H9 (cell line): ENCODE results near the gene SLC30A1. TPM values are rescaled to one million over a fixed set of nuclear protein-coding genes. Genes with fewer than 3 reads are reported as not detected.

ENCODE experiments used
- DNase-seq: peaks from one replicate; pipeline ENCODE4 v3.0.0-alpha.2; 2017
- H2AFZ ChIP-seq: one replicate; pipeline ENCODE4 v1.6.1; 2013; ENCODE audit warnings: mild to moderate bottlenecking, low read length, control low read depth, moderate library complexity
- H2AK5ac ChIP-seq: 2 replicates; pipeline ENCODE4 v1.6.1; 2013; ENCODE audit warnings: low read length, control low read depth, mixed read lengths; ENCODE audit not compliant: insufficient read length
- H2BK120ac ChIP-seq: one replicate; pipeline ENCODE4 v1.6.1; 2013; ENCODE audit warnings: low read depth, mild to moderate bottlenecking, low read length, control low read depth, inconsistent platforms; ENCODE audit not compliant: poor library complexity, severe bottlenecking
- H2BK12ac ChIP-seq: 2 replicates; pipeline ENCODE4 v1.6.1; 2013; ENCODE audit warnings: low read length, control low read depth, mixed read lengths, low read depth; ENCODE audit not compliant: insufficient read length
- H2BK15ac ChIP-seq: 2 replicates; pipeline ENCODE4 v1.6.1; 2013; ENCODE audit warnings: low read depth, low read length, control low read depth
- H2BK20ac ChIP-seq: one replicate; pipeline ENCODE4 v1.6.1; 2013; ENCODE audit warnings: low read depth, mild to moderate bottlenecking, low read length, control low read depth, inconsistent platforms; ENCODE audit not compliant: poor library complexity, severe bottlenecking
- H2BK5ac ChIP-seq: 2 replicates; pipeline ENCODE4 v1.6.1; 2013; ENCODE audit warnings: low read length, control low read depth, mixed read lengths; ENCODE audit not compliant: insufficient read length
- H3K14ac ChIP-seq: 2 replicates; pipeline ENCODE4 v1.6.1; 2013; ENCODE audit warnings: low read length, control low read depth; ENCODE audit not compliant: insufficient read depth
- H3K18ac ChIP-seq: 2 replicates; pipeline ENCODE4 v1.6.1; 2013; ENCODE audit warnings: low read depth, mild to moderate bottlenecking, mixed read lengths, low read length, control low read depth; ENCODE audit not compliant: insufficient read length
- H3K23ac ChIP-seq: 2 replicates; pipeline ENCODE4 v1.6.1; 2013; ENCODE audit warnings: low read length, control low read depth, mixed read lengths, low read depth; ENCODE audit not compliant: insufficient read length
- H3K23me2 ChIP-seq: 2 replicates; pipeline ENCODE4 v1.6.1; 2013; ENCODE audit warnings: low read depth, mild to moderate bottlenecking, mixed read lengths, low read length, control low read depth; ENCODE audit not compliant: insufficient read length, poor library complexity, severe bottlenecking
- H3K27ac ChIP-seq: 2 replicates; pipeline ENCODE4 v1.5.1; 2013; ENCODE audit warnings: low read length, control low read depth, mixed read lengths, low read depth; ENCODE audit not compliant: insufficient read length
- H3K27me3 ChIP-seq: 2 replicates; pipeline ENCODE4 v1.6.1; 2013; ENCODE audit warnings: low read length, control low read depth, inconsistent platforms; ENCODE audit not compliant: insufficient read depth
- H3K4ac ChIP-seq: 2 replicates; pipeline ENCODE4 v1.6.1; 2013; ENCODE audit warnings: low read depth, mild to moderate bottlenecking, control low read depth, inconsistent platforms, low read length, moderate library complexity
- H3K4me1 ChIP-seq: 2 replicates; pipeline ENCODE4 v1.6.1; 2013; ENCODE audit warnings: low read length, control low read depth, inconsistent platforms; ENCODE audit not compliant: insufficient read depth
- H3K4me2 ChIP-seq: 2 replicates; pipeline ENCODE4 v1.6.1; 2013; ENCODE audit warnings: low read length, control low read depth, mixed read lengths; ENCODE audit not compliant: insufficient read length, insufficient read depth
- H3K56ac ChIP-seq: 2 replicates; pipeline ENCODE4 v1.6.1; 2013; ENCODE audit warnings: low read depth, mild to moderate bottlenecking, mixed read lengths, low read length, control low read depth; ENCODE audit not compliant: insufficient read length
- H3K79me1 ChIP-seq: 2 replicates; pipeline ENCODE4 v1.6.1; 2013; ENCODE audit warnings: low read depth, mild to moderate bottlenecking, moderate library complexity, low read length, control low read depth, inconsistent platforms; ENCODE audit not compliant: insufficient read depth, poor library complexity, severe bottlenecking
- H3K79me2 ChIP-seq: 2 replicates; pipeline ENCODE4 v1.6.1; 2013; ENCODE audit warnings: low read length, control low read depth, inconsistent platforms; ENCODE audit not compliant: insufficient read depth
- H3K9ac ChIP-seq: 2 replicates; pipeline ENCODE4 v1.6.1; 2013; ENCODE audit warnings: low read length, control low read depth, mixed read lengths; ENCODE audit not compliant: insufficient read length; ENCODE audit errors: extremely low read depth
- H3K9me3 ChIP-seq: one replicate; pipeline ENCODE4 v1.6.1; 2013; ENCODE audit warnings: low read depth, low read length, inconsistent platforms; ENCODE audit not compliant: control insufficient read depth
- H3T11ph ChIP-seq: one replicate; pipeline ENCODE4 v1.6.1; 2013; ENCODE audit warnings: mild to moderate bottlenecking, low read length, control low read depth, inconsistent platforms
- H4K20me1 ChIP-seq: one replicate; pipeline ENCODE4 v1.6.1; 2013; ENCODE audit not compliant: control insufficient read depth, insufficient read length, insufficient read depth
- H4K5ac ChIP-seq: 2 replicates; pipeline ENCODE4 v1.6.1; 2013; ENCODE audit warnings: low read depth, mild to moderate bottlenecking, mixed read lengths, low read length, control low read depth; ENCODE audit not compliant: insufficient read length
- H4K8ac ChIP-seq: replicated peaks from 2 replicates; pipeline ENCODE4 v1.6.1; 2013; ENCODE audit warnings: low read length, control low read depth, mixed read lengths, low read depth; ENCODE audit not compliant: insufficient read length
- H4K91ac ChIP-seq: 2 replicates; pipeline ENCODE4 v1.6.1; 2013; ENCODE audit warnings: low read depth, mild to moderate bottlenecking, moderate library complexity, mixed read lengths, low read length, control low read depth; ENCODE audit not compliant: insufficient read length
- H3K27ac Mint-ChIP-seq, 3 experiments: 2 replicates in 2 of 3; 3 replicates in 1 of 3; pipeline ENCODE4 v1.8.0; 2020 to 2021; ENCODE audit warnings: mixed read lengths in 3 of 3, mild to moderate bottlenecking in 1 of 3, moderate library complexity in 1 of 3
- H3K27me3 Mint-ChIP-seq: 2 replicates; pipeline ENCODE4 v1.8.0; 2021; ENCODE audit warnings: low read depth, mild to moderate bottlenecking, moderate library complexity, mixed read lengths
- H3K36me3 Mint-ChIP-seq, 3 experiments: 2 replicates in 2 of 3; 3 replicates in 1 of 3; pipeline ENCODE4 v1.8.0; 2020 to 2021; ENCODE audit warnings: low read depth in 3 of 3, mixed read lengths in 3 of 3; ENCODE audit not compliant: insufficient read depth in 1 of 3
- H3K4me1 Mint-ChIP-seq, 2 experiments: 2 replicates each; pipeline ENCODE4 v1.8.0; 2020; ENCODE audit warnings: mixed read lengths in 2 of 2
- H3K4me3 Mint-ChIP-seq, 2 experiments: 2 replicates in 1 of 2; 3 replicates in 1 of 2; pipeline ENCODE4 v1.8.0; 2020 to 2021; ENCODE audit warnings: mild to moderate bottlenecking in 2 of 2, mixed read lengths in 2 of 2, moderate library complexity in 1 of 2
- H3K9me3 Mint-ChIP-seq, 2 experiments: 2 replicates in 1 of 2; 3 replicates in 1 of 2; pipeline ENCODE4 v1.8.0; 2020; ENCODE audit warnings: mild to moderate bottlenecking in 2 of 2, mixed read lengths in 2 of 2, moderate library complexity in 1 of 2
- total RNA-seq: library from RNA; stranded (reverse); gene quantifications from 2 replicates; pipeline ENCODE4 v1.2.1, GENCODE V29; 2021
- TF ChIP-seq, protein P1 (sequence below): fragments of 200-600 bp; sonication (generic); conservative IDR thresholded peaks from 3 replicates; pipeline ENCODE4 v1.8.0; 2021; ENCODE audit warnings: antibody characterized with exemption, mild to moderate bottlenecking

The SLC30A1 gene
- total RNA-seq, 1 experiment from 2014 or later = 17.1 TPM

DNA sequence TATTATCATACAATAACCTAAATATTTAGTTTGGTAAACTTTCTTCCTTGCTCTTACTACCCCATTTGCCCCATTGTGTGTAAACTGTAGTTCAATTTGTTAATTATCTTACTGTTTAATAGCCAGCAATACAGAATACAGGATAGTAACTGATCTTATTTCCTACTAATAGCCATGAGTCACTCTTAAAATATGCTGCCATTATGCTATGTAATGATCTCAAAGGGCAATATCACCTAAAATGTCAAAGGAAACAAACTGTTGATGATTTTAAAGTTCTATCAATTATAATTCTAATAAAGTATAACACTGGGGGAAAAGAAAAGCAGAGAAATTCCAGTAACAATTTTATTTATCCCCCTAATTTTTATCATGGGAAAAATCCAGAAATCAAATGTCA lies 4.3 kb downstream of the SLC30A1 start:
- Mint-ChIP-seq H3K4me3 (no peak overlapping the region), H3K36me3 (peaks cover 2 to 18% (median 18%) of the 10 kb centered on the region in 3 experiments; a peak in 6 of 7 replicates), H3K27me3 (no peaks in the 10 kb centered on the region; the same call in 1 of the 2 replicates), H3K4me1 (peaks cover 13 to 20% of the 10 kb centered on the region in 2 experiments), H3K9me3 (no peaks in the 10 kb centered on the region), H3K27ac (no peak overlapping the region)
- Histone ChIP-seq H4K8ac (no peak overlapping the region), H3K9ac (no peak overlapping the region), H4K5ac (no peak overlapping the region), H3K23ac (no peak overlapping the region), H2BK12ac (no peak overlapping the region), H3K23me2 (peaks cover 13% of the 10 kb centered on the region), H3K27ac (no peak overlapping the region), H3K4me2 (no peak overlapping the region), H3T11ph (no peak overlapping the region), H2AFZ (no peak overlapping the region), H3K4ac (no peak overlapping the region), H3K9me3 (no peaks in the 10 kb centered on the region), H4K20me1 (no peaks in the 10 kb centered on the region), H2BK20ac (no peak overlapping the region), H3K18ac (no peak overlapping the region), H3K79me2 (peaks cover 12% of the 10 kb centered on the region; the same call in 1 of the 2 replicates), H2BK15ac (no peak overlapping the region), H3K79me1 (no peaks in the 10 kb centered on the region), H2AK5ac (no peak overlapping the region), H4K91ac (no peak overlapping the region), H3K56ac (no peak overlapping the region), H2BK120ac (no peak overlapping the region), H3K14ac (no peak overlapping the region), H3K27me3 (no peaks in the 10 kb centered on the region), H3K4me1 (no peaks in the 10 kb centered on the region; the same call in 1 of the 2 replicates), H2BK5ac (no peak overlapping the region)
- DNase-seq = no peak
- TF ChIP-seq, protein P1, sequence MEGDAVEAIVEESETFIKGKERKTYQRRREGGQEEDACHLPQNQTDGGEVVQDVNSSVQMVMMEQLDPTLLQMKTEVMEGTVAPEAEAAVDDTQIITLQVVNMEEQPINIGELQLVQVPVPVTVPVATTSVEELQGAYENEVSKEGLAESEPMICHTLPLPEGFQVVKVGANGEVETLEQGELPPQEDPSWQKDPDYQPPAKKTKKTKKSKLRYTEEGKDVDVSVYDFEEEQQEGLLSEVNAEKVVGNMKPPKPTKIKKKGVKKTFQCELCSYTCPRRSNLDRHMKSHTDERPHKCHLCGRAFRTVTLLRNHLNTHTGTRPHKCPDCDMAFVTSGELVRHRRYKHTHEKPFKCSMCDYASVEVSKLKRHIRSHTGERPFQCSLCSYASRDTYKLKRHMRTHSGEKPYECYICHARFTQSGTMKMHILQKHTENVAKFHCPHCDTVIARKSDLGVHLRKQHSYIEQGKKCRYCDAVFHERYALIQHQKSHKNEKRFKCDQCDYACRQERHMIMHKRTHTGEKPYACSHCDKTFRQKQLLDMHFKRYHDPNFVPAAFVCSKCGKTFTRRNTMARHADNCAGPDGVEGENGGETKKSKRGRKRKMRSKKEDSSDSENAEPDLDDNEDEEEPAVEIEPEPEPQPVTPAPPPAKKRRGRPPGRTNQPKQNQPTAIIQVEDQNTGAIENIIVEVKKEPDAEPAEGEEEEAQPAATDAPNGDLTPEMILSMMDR = no peak
